H1 (cell line): ENCODE measurements around the gene ZNF536. TPM values are rescaled to one million over a fixed set of nuclear protein-coding genes. Genes with fewer than 3 reads are reported as not detected.

Experiments
- GTF2F1 ChIP-seq: IDR thresholded peaks from 2 replicates; pipeline ENCODE4 v1.6.1; 2012; ENCODE audit warnings: low read depth, low read length, improper control_type of control experiment, borderline replicate concordance
- KDM1A ChIP-seq: fragments of 200-600, 300-600 bp; sonication (generic); IDR thresholded peaks from 2 replicates; pipeline ENCODE4 v1.7.1; 2016; ENCODE audit warnings: mild to moderate bottlenecking, low read length, borderline replicate concordance
- polyA plus RNA-seq, 7 experiments: library from polyadenylated mRNA; depleted of rRNA in 3 of 7; stranded (reverse) in 5 of 7; unstranded in 2 of 7; fragments of >200 nt in 5 of 7; fragments of 200-250 nt in 2 of 7; gene quantifications; 1 replicate in 5 of 7; 2 replicates in 1 of 7; 4 replicates in 1 of 7; pipeline versions ENCODE4 v1.2.1 to v1.2.3, GENCODE V29; 2011 to 2013; ENCODE audit warnings: missing spikeins in 2 of 7, mixed read lengths in 2 of 7
- total RNA-seq: library from RNA; stranded (reverse); fragmentation: NEBNext Ultra II Directional; extraction: Animal tissue kit (Norgen Biotek cat#: 25700); gene quantifications from 2 replicates; pipeline ENCODE4 v1.2.1, GENCODE V29; 2021

Gene ZNF536
- total and polyA plus RNA-seq, 2 of the 8 experiments (the other 6 are each of a cell fraction or from before 2014, with no cell fraction given), result 0.09 to 0.11 TPM

DNA sequence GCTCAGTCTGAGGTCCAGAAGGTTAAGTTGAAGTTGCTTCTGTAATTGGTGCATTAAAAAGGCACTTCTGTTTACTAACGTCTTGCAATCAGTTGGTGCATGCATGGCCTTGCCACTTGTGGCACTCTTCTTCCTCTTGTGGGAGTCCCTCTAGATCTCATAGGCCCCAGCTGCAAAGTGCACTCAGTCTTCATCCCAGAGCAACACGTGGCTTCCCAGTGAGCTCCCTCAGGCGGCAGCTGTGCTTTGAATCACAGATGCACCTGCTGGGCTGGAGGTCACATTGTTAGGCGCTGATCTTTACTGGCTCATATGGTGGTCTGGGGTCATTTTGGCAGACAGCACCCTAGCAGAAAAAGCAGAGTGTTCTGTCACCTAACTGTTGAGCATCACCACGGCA, 215.7 kb downstream of the ZNF536 start (continued):
- TF ChIP-seq GTF2F1, result no peak
- TF ChIP-seq KDM1A, result no peak
- TF ChIP-seq, all 59 proteins: peak for 2
